HepG2 (cell line): Measurements from ENCODE around the gene MED13. TPM values are rescaled to one million over a fixed set of nuclear protein-coding genes. Genes with fewer than 3 reads are reported as not detected.

ENCODE experiments used
- ATAC-seq: fragments of 200-7000 bp; cut with Tn5 transposase; 3 replicates; pipeline ENCODE4 v1.9.1; 2020; ENCODE audit warnings: mild to moderate bottlenecking, moderate library complexity
- BruUV-seq: library from RNA; stranded (reverse); fragments of 400-500 nt; replicated peaks from 2 replicates; lab custom pipeline; 2021; lab: Mats Ljungman, UMichigan
- CTCF ChIA-PET: fragments of 300-600 bp; formaldehyde crosslinking; extraction: SDS; loops from one replicate; lab custom pipeline; 2021; ENCODE audit warnings: low total read pairs, inconsistent platforms, low intra/inter-chr PET ratio; lab: Yijun Ruan, JAX
- POLR2A ChIA-PET: fragments of 350-600 bp; sonication (Branson Sonifier 250); formaldehyde crosslinking; loops from one replicate; lab custom pipeline; 2020; ENCODE audit warnings: antibody characterized with exemption, inconsistent platforms; lab: Yijun Ruan, JAX
- DNase-seq: peaks from one replicate; pipeline ENCODE4 v3.0.0-alpha.2; 2015; ENCODE audit warnings: low spot score
- FAIRE-seq: peaks from 3 replicates; lab custom pipeline; 2011; peaks lifted over from hg19 to GRCh38; lab: Jason Lieb, UNC
- H2AFZ ChIP-seq: one replicate; pipeline ENCODE4 v1.6.1; 2011; ENCODE audit warnings: low read length, inconsistent platforms
- H3K27ac ChIP-seq: fragments of 300-600 bp; 3 replicates; pipeline ENCODE4 v1.8.0; 2011; ENCODE audit warnings: mixed run types, mild to moderate bottlenecking, mixed read lengths, low read length, inconsistent platforms; ENCODE audit not compliant: insufficient read depth; ENCODE audit errors: extremely low read length
- H3K27me3 ChIP-seq, 2 experiments: fragments of 200-600 bp in 1 of 2; 2 replicates in 1 of 2; 3 replicates in 1 of 2; pipeline versions ENCODE4 v1.6.0 to v1.8.0; 2011; ENCODE audit warnings: low read length in 2 of 2, mild to moderate bottlenecking in 2 of 2, moderate library complexity in 2 of 2, inconsistent platforms in 1 of 2; ENCODE audit not compliant: insufficient read depth in 2 of 2, control insufficient read depth in 1 of 2
- H3K36me3 ChIP-seq, 2 experiments: fragments of 200-600 bp in 1 of 2; replicated peaks in 1 of 2; 2 replicates in 1 of 2; 3 replicates in 1 of 2; pipeline versions ENCODE4 v1.5.1 to v1.8.0; 2011; ENCODE audit warnings: low read length in 2 of 2, inconsistent platforms in 1 of 2; ENCODE audit not compliant: insufficient read depth in 2 of 2, control insufficient read depth in 1 of 2
- H3K4me1 ChIP-seq: 2 replicates; pipeline ENCODE4 v1.5.1; 2012; ENCODE audit warnings: low read length, inconsistent platforms; ENCODE audit not compliant: insufficient read depth
- H3K4me2 ChIP-seq: 2 replicates; pipeline ENCODE4 v1.6.0; 2011; ENCODE audit warnings: low read depth, low read length, inconsistent platforms
- H3K4me3 ChIP-seq, 3 experiments: fragments of 200-600 bp in 1 of 3; sonication (generic), shearing (Covaris generic) in 1 of 3; replicated peaks in 1 of 3; 2 replicates each; pipeline ENCODE4 v1.5.1; 2011 to 2016; ENCODE audit warnings: low read length in 3 of 3, inconsistent platforms in 2 of 3, low read depth in 2 of 3, mild to moderate bottlenecking in 2 of 3, control low read depth in 1 of 3, mixed read lengths in 1 of 3; ENCODE audit not compliant: insufficient read depth in 1 of 3
- H3K79me2 ChIP-seq: one replicate; pipeline ENCODE4 v1.6.1; 2011; ENCODE audit warnings: low read length, inconsistent platforms; ENCODE audit not compliant: insufficient read depth
- H3K9ac ChIP-seq: 2 replicates; pipeline ENCODE4 v1.6.0; 2011; ENCODE audit warnings: mild to moderate bottlenecking, low read depth, low read length, inconsistent platforms; ENCODE audit not compliant: insufficient read depth
- H3K9me3 ChIP-seq: 2 replicates; pipeline ENCODE4 v1.5.1; 2012; ENCODE audit warnings: mild to moderate bottlenecking, low read length
- H4K20me1 ChIP-seq: 2 replicates; pipeline ENCODE4 v1.6.0; 2011; ENCODE audit warnings: inconsistent platforms, mild to moderate bottlenecking, low read length, moderate library complexity; ENCODE audit not compliant: insufficient read depth
- AHR ChIP-seq: IDR thresholded peaks from 2 replicates; pipeline ENCODE4 v1.6.1; 2018; ENCODE audit warnings: missing genetic modification reagents, missing compliant biosample characterization
- ATF7 ChIP-seq, 2 experiments: fragments of 450-650 bp in 1 of 2; sonication (generic) in 1 of 2; formaldehyde crosslinking in 1 of 2; IDR thresholded peaks; 2 replicates each; pipeline versions ENCODE4 v1.4.0 to v1.6.1; 2016 to 2020; ENCODE audit warnings: antibody characterized with exemption in 1 of 2, mild to moderate bottlenecking in 1 of 2, missing genetic modification reagents in 1 of 2
- CCAR2 ChIP-seq: fragments of 200-400 bp; formaldehyde crosslinking; optimal IDR thresholded peaks from 2 replicates; pipeline ENCODE3; 2018; ENCODE audit warnings: low read depth, mild to moderate bottlenecking, low read length, moderate library complexity
- CREB1 ChIP-seq, 2 experiments: fragments of 450-650 bp in 1 of 2; IDR thresholded peaks; 2 replicates each; pipeline ENCODE4 v1.6.1; 2016 to 2017; ENCODE audit warnings: control low read depth in 1 of 2, mild to moderate bottlenecking in 1 of 2, missing compliant biosample characterization in 1 of 2, missing genetic modification characterization in 1 of 2
- CREM ChIP-seq, 2 experiments: sonication (generic) in 1 of 2; formaldehyde crosslinking in 1 of 2; IDR thresholded peaks; 2 replicates each; pipeline versions ENCODE4 v1.4.0 to v1.6.1; 2016 to 2020; ENCODE audit warnings: antibody characterized with exemption in 1 of 2, mild to moderate bottlenecking in 1 of 2, missing genetic modification reagents in 1 of 2
- HCFC1 ChIP-seq: fragments of 150-350 bp; IDR thresholded peaks from 2 replicates; pipeline ENCODE4 v1.6.1; 2014; ENCODE audit warnings: low read depth, low read length
- JUN ChIP-seq: sonication (generic); formaldehyde crosslinking; IDR thresholded peaks from 2 replicates; pipeline ENCODE4 v1.4.0; 2020; ENCODE audit warnings: mild to moderate bottlenecking, missing genetic modification reagents
- MTA1 ChIP-seq: sonication (generic); formaldehyde crosslinking; IDR thresholded peaks from 2 replicates; pipeline ENCODE4 v1.4.0; 2020; ENCODE audit warnings: missing genetic modification reagents, mild to moderate bottlenecking, borderline replicate concordance
- MXD3 ChIP-seq: IDR thresholded peaks from 2 replicates; pipeline ENCODE4 v1.6.1; 2016; ENCODE audit warnings: mild to moderate bottlenecking, missing biosample characterization, missing genetic modification reagents
- MXI1 ChIP-seq: IDR thresholded peaks from 3 replicates; pipeline ENCODE4 v1.6.1; 2012; ENCODE audit warnings: low read depth, low read length, inconsistent platforms, borderline replicate concordance
- PTBP1 ChIP-seq: fragments of 200-400 bp; formaldehyde crosslinking; IDR thresholded peaks from 2 replicates; pipeline ENCODE4 v1.6.1; 2018; ENCODE audit warnings: low read length, low read depth; ENCODE audit not compliant: poor library complexity, severe bottlenecking
- ZNF446 ChIP-seq: sonication (generic); formaldehyde crosslinking; IDR thresholded peaks from 2 replicates; pipeline ENCODE4 v1.5.0; 2020; ENCODE audit warnings: mild to moderate bottlenecking, missing genetic modification reagents
- WGBS: methylation state at CpG from one replicate; pipeline ENCODE4 v1.1.6; 2017; ENCODE audit warnings: low lambda C conversion rate; 5-methylcytosine and 5-hydroxymethylcytosine counted together
- in situ Hi-C: cut with HindIII; loops from 2 replicates; pipeline ENCODE4 v1.10.0; 2017; ENCODE audit warnings: low pct_unique_long_range_greater_than_20kb; ENCODE audit not compliant: extremely low pct_ligation_motif_present
- intact Hi-C: fragments of 100-400 bp; cut with micrococcal nuclease; formaldehyde crosslinking; loops from one replicate; pipeline ENCODE4 v1.10.0; 2022; ENCODE audit not compliant: unreplicated experiment
- polyA plus RNA-seq, 8 experiments: library from polyadenylated mRNA; depleted of rRNA in 3 of 8; stranded (reverse) in 7 of 8; unstranded in 1 of 8; fragments of >200 nt; fragmentation: Illumina TruSeq in 4 of 8; extraction: Trizol in 4 of 8; gene quantifications; 2 replicates each; pipeline versions ENCODE4 v1.2.1 to v1.2.3, GENCODE V29; 2011 to 2016; ENCODE audit warnings: low read depth in 4 of 8, missing spikeins in 1 of 8, mixed read lengths in 1 of 8; ENCODE audit not compliant: insufficient read depth in 1 of 8
- total RNA-seq, 5 experiments: library from RNA; depleted of rRNA; stranded (reverse); fragments of >200 nt; fragmentation: Illumina TruSeq; extraction: Trizol; gene quantifications; 2 replicates each; pipeline ENCODE4 v1.2.3, GENCODE V29; 2016; ENCODE audit warnings: low read depth in 1 of 5

MED13 gene
- total and polyA plus RNA-seq, 2 of the 13 experiments (the other 11 are each of a cell fraction or from before 2014, with no cell fraction given): 27.4 to 69.1 TPM

- no peak for TF ChIP-seq MXI1
Measured at GRCh38 chr17:62043602-62044001, 21.5 kb downstream of the MED13 start (continued).

DNA sequence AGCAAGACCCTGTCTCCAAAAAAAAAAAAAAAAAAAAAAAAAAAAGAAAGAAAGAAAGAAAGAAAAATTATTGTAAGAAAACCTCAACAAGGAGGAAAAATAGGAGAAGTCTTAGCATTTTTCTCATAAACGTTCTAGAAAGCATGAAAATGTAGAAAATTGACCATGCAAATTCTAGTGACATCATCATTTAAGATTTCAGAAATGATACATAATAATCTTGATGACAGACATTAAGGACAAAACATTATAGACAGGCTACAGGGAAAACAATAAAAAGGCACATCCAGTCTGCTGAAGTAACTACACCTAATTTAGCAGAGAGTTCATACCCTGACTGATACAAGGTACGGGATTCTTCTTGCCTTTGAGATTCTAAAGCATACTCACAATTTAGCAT lies 21.9 kb downstream of the MED13 start:
- no peak for TF ChIP-seq PTBP1
- no peak for TF ChIP-seq CREM (IDR thresholded peaks at IDR 0.05)
- no peak for TF ChIP-seq CREM (CRISPR knock-in tag; IDR thresholded peaks at IDR 0.05)
- TF ChIP-seq ATF7 (IDR thresholded peaks at IDR 0.05): peak; percentile 95
- TF ChIP-seq ATF7 (CRISPR knock-in tag; IDR thresholded peaks at IDR 0.05): no peak
- no peak for TF ChIP-seq HCFC1
- TF ChIP-seq MTA1 (CRISPR knock-in tag): no peak
- no peak for TF ChIP-seq ZNF446 (CRISPR knock-in tag)
- no peak for TF ChIP-seq AHR (CRISPR knock-in tag)
- no peak for TF ChIP-seq JUN (CRISPR knock-in tag)
- no peak for TF ChIP-seq CCAR2
- no peak for TF ChIP-seq MXD3 (CRISPR knock-in tag)
- TF ChIP-seq CREB1 (IDR thresholded peaks at IDR 0.05): peak; percentile 78
- TF ChIP-seq CREB1 (CRISPR knock-in tag; IDR thresholded peaks at IDR 0.05): no peak
- no peak for ATAC-seq
- ChIA-PET POLR2A (interaction anchor here (1.1 kb wide), 1 partner anchor 23 kb away, joined by 3 read pairs; no protein-coding TSS in a partner anchor), CTCF (no interaction called here)
- peaks cover 14 to 84% of the 10 kb centered on the region in 2 experiments for H3K36me3 ChIP-seq
- H3K9ac ChIP-seq: no peak overlapping the region
- H3K27ac ChIP-seq: no peak overlapping the region
- H3K27me3 ChIP-seq: no peaks in the 10 kb centered on the region
- WGBS: 95% methylated on average over 2 of the region's 2 CpGs
- no peak overlapping the region for H3K4me2 ChIP-seq
- H3K79me2 ChIP-seq: peaks cover 81% of the 10 kb centered on the region
- no peaks in the 10 kb centered on the region for H3K4me1 ChIP-seq
- intact Hi-C loops (no loop called here), in situ Hi-C loops (no loop called here)
- H3K9me3 ChIP-seq: no peaks in the 10 kb centered on the region
- peaks cover 30% of the 10 kb centered on the region; the same call in 1 of the 2 replicates for H4K20me1 ChIP-seq
- H3K4me3 ChIP-seq: no peak overlapping the region
- H2AFZ ChIP-seq: no peak overlapping the region
- FAIRE-seq: no peak
- BruUV-seq: no TSS peak
- no peak for DNase-seq
